IPS DF 4.7 (cell line): ENCODE results near the gene LOXL1.
"Not testable (repeated sequence)": the region's sequence is repeated elsewhere in the genome, so short reads cannot be mapped to it uniquely, and the experiment has no call there.

ENCODE experiments used
- DNase-seq: peaks from one replicate; pipeline ENCODE4 v3.0.0-alpha.2; 2013; ENCODE audit warnings: low spot score; ENCODE audit errors: extremely low read depth

Gene LOXL1

DNA sequence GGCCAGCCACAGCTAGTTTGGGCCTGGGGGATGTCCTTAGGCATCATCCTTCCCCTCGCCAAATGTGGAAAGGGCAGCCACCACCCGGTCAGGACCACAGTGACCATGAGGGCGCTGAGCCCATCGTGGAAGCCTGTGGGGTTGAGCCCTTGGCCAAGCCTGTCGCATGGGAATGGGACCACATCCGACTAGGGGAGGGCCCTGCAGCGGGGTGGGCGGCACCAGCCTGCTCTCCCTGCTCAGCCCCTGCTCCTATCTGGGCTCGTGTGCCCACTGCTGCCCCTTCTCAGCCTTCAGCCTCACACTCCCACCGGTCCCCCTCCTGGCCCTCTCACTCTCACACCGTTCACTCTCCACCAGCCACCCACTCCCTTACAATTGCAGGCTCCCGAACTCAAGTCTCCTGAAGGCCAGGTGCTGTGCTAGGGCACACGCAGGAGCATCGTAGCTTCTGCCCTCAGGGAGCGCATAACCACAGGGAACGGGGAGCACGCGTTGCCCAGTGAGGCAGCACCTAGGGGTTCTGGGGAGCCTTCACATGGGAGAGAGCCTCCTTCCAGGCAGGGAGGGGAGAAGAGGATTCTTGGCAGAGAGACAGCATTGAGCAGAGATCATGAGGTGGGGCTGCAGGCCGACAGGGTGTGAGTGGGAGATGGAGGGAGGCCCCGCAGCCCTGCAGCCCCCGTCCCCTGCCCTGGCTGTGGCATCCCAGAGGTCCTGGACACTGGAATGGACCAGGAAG is 26.1 kb downstream of the LOXL1 start:
- no peak for DNase-seq

- DNase-seq: no peak
Observed at GRCh38 chr15:73952913-73953750, 26.9 kb downstream of the LOXL1 start.

- DNase-seq: no peak
Observed at GRCh38 chr15:73954188-73955145, 28.2 kb downstream of the LOXL1 start.

DNA sequence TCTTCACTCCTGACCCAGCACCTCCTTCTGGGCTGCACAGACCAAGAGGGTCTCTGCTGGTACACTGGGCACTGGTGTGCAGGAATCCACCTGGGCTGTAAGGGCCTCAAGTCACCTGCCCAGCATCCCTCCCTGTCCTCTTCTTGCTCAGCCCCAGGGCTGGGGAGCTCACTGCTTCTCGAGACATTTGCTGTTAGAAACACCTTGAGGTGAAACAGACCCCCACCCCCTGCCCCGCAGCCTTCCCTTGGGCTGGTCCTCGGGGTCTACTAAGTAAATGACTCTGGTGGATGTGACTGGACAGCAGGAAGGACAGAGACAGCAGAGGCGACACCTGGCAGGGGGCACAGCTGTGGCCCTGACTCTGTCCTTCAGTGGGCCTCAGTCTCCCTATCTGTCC is 29.1 kb downstream of the LOXL1 start:
- no peak for DNase-seq

DNA sequence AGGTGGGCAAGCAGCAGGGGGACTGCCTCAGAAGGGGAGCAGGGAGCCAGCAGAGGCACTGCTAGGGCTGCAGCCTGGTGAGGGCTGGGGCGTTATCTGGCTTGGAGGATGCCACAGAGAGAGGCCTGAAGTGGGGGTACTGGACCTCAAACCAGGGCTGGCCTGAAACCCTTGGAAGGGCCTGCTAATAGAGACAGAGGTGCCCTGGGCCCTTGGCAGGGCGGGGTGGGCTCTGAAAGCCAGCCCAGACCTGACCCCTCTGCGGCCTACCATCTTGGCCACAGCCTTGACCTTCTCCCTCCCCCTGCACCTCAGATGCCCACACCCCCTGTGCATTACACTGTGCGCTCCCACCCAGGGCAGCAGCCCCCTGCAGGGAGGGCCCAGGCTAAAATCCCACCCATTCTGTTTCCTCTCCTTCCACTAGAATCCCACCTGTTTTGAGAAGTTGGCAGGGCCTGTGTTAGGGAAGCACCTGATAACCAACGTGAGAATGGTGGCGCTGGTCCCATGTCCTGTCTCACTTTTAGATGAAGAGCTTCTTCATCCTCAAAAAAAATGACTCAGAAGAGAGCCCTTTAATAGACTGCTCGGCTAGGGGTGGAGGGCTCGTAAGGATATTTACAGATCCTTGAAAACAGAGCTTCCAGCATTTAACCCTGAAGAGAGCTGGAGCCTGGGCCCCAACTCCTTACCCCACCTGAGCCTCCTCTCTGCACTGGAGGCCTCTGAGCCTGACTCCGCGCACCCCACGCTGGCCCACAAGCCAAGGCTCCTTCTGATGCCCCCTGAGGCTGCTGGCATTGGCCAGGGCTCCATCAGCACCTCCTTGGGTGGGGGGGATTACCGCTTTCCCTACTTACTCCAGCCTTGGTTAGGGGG is 29.8 kb downstream of the LOXL1 start:
- DNase-seq: no peak

DNA sequence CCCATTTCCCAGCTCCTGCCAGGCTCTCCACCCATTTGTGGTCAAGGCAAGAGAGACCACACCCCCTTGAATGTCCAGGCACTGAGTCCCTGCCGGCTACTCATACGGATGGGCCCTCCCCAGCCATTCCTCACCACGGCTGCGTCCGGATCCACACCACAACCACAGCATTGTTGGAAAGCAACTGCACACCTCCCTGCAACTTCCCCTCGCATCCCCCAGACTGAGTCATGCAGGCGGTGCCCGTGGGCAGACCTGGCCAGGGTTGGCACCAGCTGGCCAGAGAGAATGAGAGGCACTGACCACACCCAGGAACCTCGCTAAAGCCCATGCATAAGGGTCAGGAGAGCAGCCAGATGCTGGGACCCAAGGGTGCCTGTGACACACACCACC is 30.5 kb downstream of the LOXL1 start:
- DNase-seq: no peak

GRCh38 chr15:73957276-73957675 is 31.0 kb downstream of the LOXL1 start:
- no peak for DNase-seq

GRCh38 chr15:73957785-73958184 is 31.5 kb downstream of the LOXL1 start:
- no peak for DNase-seq

DNA sequence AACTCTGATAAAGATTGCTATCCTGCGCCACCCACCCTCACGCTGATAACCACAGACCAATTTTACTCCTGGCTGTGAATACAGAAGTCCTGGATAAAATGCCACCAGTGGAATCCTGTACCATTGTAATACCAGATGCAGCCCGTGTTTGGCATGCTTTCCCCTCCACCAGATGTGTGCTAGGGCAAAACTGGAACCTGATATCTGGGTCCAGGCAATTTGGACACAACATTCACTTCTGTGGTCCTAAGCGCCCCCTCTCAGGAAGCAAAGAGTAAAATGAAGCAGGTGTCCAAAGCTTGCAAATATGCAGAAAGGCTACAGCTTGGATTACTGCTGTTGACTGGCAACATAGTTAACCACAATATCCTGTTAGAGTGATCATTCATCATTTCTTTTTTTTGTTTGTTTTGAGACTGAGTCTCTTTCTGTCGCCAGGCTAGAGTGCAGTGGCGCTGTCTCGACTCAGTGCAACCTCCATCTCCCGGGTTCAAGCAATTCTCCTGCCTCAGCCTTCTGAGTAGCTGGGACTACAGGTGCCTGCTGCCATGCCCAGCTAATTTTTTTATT is 32.8 kb downstream of the LOXL1 start:
- DNase-seq: no peak

DNA sequence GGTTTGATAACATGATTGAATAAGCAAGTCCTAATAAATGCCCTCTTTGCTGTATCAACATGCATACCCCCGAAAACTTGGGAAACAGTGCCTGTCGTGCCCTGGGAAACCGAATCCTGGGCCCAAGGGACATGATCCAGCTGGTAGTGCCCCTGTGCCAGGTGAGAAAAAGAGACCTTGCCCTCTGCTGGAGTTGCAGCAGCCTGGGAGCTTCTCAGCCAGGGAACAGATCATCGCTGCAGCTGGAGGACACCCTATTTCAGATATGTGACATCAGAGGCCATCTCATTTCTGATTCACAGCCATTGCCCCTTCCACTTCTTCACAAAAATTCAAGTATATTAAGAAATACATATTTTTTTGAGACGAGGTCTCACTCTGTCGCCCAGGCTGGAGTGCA is 33.5 kb downstream of the LOXL1 start:
- no peak for DNase-seq

DNA sequence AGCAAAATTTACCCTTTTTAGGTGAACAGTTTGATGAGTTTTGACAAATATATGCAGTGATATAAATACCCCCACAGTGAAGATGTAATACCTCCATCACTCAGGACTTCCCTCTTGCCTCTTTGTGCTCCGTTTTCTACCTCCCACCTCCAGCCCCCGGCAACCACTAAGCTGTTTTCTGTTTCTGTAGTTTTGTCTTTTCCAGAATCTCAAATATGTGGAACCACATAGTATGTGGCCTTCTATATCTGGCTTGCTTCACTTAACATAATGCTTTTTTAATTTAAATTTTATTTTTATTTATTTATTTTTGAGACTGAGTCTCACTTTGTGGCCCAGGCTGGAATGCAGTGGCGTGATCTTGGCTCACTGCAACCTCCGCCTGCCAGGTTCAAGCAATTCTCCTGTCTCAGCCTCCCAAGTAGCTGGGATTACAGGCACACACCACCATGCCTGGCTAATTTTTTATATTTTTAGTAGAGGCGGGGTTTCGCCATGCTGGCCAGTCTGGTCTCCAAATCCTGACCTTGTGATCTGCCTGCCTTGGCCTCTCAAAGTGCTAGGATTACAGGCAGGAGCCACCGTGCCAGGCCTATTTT is 34.3 kb downstream of the LOXL1 start:
- not testable (repeated sequence) for DNase-seq

GRCh38 chr15:73962433-73962832 is 36.2 kb downstream of the LOXL1 start:
- no peak for DNase-seq

DNA sequence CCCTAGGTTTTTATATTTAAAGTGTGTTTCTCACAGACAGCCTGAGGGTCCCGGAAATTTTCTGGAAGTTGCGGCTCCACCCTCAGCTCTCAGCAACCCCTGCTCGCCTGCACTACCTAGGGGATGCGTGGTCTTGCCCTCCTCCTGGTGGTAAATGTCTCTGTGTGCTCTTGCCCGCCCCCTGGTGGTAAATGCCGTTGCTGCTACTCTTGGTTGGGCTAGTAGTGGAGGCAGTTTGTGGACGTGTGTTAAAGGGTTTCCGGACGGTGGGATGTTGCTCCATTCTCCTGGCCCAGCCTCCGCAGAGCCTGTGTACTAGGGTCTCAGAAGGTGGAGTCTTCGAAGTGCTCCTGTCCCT is 38.5 kb downstream of the LOXL1 start:
- DNase-seq: peak; percentile 93

- DNase-seq: no peak
Observed at GRCh38 chr15:73965094-73965757, 39.0 kb downstream of the LOXL1 start.

- DNase-seq: no peak
Observed at GRCh38 chr15:73965758-73966113, 39.5 kb downstream of the LOXL1 start.

GRCh38 chr15:73968461-73968860 is 42.2 kb downstream of the LOXL1 start:
- no peak for DNase-seq

- DNase-seq: no peak
Observed at GRCh38 chr15:73969151-73969759, 43.0 kb downstream of the LOXL1 start.

GRCh38 chr15:73972984-73973682 is 46.9 kb downstream of the LOXL1 start:
- DNase-seq: no peak
